B cell (primary cell): Measurements from ENCODE around the gene ZNF627. TPM values are rescaled to one million over a fixed set of nuclear protein-coding genes. Genes with fewer than 3 reads are reported as not detected.
A peak's percentile ranks its signal among the peaks of the same experiment; 100 is the strongest.
"Not testable (repeated sequence)": the region's sequence is repeated elsewhere in the genome, so short reads cannot be mapped to it uniquely, and the experiment has no call there.

Experiments
- ATAC-seq: fragments of 200-7000 bp; cut with Tn5 transposase; one replicate; pipeline ENCODE4 v1.10.0; 2021; ENCODE audit warnings: low read depth, mild to moderate bottlenecking, moderate number of reproducible peaks, moderate library complexity
- CTCF ChIA-PET: fragments of 350-600 bp; sonication (Branson Sonifier 250); formaldehyde crosslinking; loops from one replicate; lab custom pipeline; 2021; ENCODE audit warnings: antibody characterized with exemption, inconsistent platforms; lab: Charles Lee
- POLR2A ChIA-PET: fragments of 350-600 bp; sonication (Branson Sonifier 250); formaldehyde crosslinking; loops from one replicate; lab custom pipeline; 2021; ENCODE audit warnings: antibody characterized with exemption; lab: Charles Lee
- DNase-seq: peaks from one replicate; pipeline ENCODE4 v3.0.0; 2013
- H2AFZ ChIP-seq: 2 replicates; pipeline ENCODE4 v1.6.1; 2012; ENCODE audit warnings: mild to moderate bottlenecking, low read depth, low read length; ENCODE audit not compliant: insufficient read depth, poor library complexity, severe bottlenecking
- H3K27ac ChIP-seq, 2 donors: 1 replicate in 1 of 2; 2 replicates in 1 of 2; pipeline ENCODE4 v1.5.1; 2012 to 2013; ENCODE audit warnings: low read length in 2 of 2, mild to moderate bottlenecking in 2 of 2, moderate library complexity in 1 of 2
- H3K27me3 ChIP-seq, 4 experiments: fragments of 200-600 bp in 1 of 4; sonication (generic) in 1 of 4; replicated peaks in 1 of 4; 1 replicate in 2 of 4; 2 replicates in 2 of 4; pipeline versions ENCODE4 v1.6.1 to v1.7.0; 2013 to 2016; ENCODE audit warnings: low read length in 3 of 4, mild to moderate bottlenecking in 2 of 4, mixed read lengths in 1 of 4, moderate library complexity in 1 of 4; ENCODE audit not compliant: insufficient read depth in 4 of 4, control insufficient read depth in 3 of 4; ENCODE audit errors: control extremely low read depth in 1 of 4
- H3K36me3 ChIP-seq, 2 experiments: replicated peaks in 1 of 2; 1 replicate in 1 of 2; 2 replicates in 1 of 2; pipeline versions ENCODE4 v1.6.1 to v1.7.1; 2013; ENCODE audit warnings: low read length in 1 of 2; ENCODE audit not compliant: insufficient read depth in 2 of 2, control insufficient read depth in 1 of 2; ENCODE audit errors: control extremely low read depth in 1 of 2, extremely low read depth in 1 of 2
- H3K4me1 ChIP-seq, 2 donors: fragments of 200-600 bp in 1 of 2; sonication (generic) in 1 of 2; 1 replicate in 1 of 2; 2 replicates in 1 of 2; pipeline versions ENCODE4 v1.5.1 to v1.6.1; 2013 to 2017; ENCODE audit warnings: low read length in 2 of 2; ENCODE audit not compliant: control insufficient read depth in 2 of 2, insufficient read depth in 2 of 2
- H3K4me2 ChIP-seq: replicated peaks from 2 replicates; pipeline ENCODE3; 2012; ENCODE audit warnings: mild to moderate bottlenecking, low read depth, low read length; ENCODE audit not compliant: poor library complexity, severe bottlenecking
- H3K4me3 ChIP-seq, 5 experiments: fragments of 200-600 bp in 1 of 5; sonication (generic) in 1 of 5; 1 replicate in 3 of 5; 2 replicates in 2 of 5; pipeline versions ENCODE4 v1.5.1 to v1.7.0; 2011 to 2016; ENCODE audit warnings: low read length in 4 of 5, mild to moderate bottlenecking in 4 of 5, low read depth in 2 of 5, control low read depth in 1 of 5, moderate library complexity in 1 of 5; ENCODE audit not compliant: insufficient read depth in 1 of 5; ENCODE audit errors: control extremely low read depth in 1 of 5, extremely low read depth in 1 of 5
- H3K79me2 ChIP-seq: fragments of 200-600 bp; sonication (generic); one replicate; pipeline ENCODE4 v1.6.0; 2016; ENCODE audit warnings: low read length; ENCODE audit not compliant: control insufficient read depth, insufficient read depth
- H3K9ac ChIP-seq: fragments of 200-600 bp; sonication (generic); 2 replicates; pipeline ENCODE4 v1.6.1; 2017; ENCODE audit warnings: mild to moderate bottlenecking, low read length, moderate library complexity
- H3K9me3 ChIP-seq, 3 donors: one replicate each; pipeline versions ENCODE4 v1.6.1 to v1.7.1; 2013; ENCODE audit warnings: low read length in 2 of 3; ENCODE audit not compliant: control insufficient read depth in 2 of 3, insufficient read depth in 1 of 3; ENCODE audit errors: control extremely low read depth in 1 of 3
- H4K20me1 ChIP-seq: 2 replicates; pipeline ENCODE4 v1.6.0; 2012; ENCODE audit warnings: mild to moderate bottlenecking, low read length; ENCODE audit not compliant: insufficient read depth, control insufficient read depth, poor library complexity, severe bottlenecking
- H3K27ac Mint-ChIP-seq: one replicate; pipeline ENCODE4 v1.8.0; 2021; ENCODE audit warnings: mixed read lengths
- H3K27me3 Mint-ChIP-seq: one replicate; pipeline ENCODE4 v1.8.0; 2021; ENCODE audit warnings: mixed read lengths
- H3K4me1 Mint-ChIP-seq: one replicate; pipeline ENCODE4 v1.8.0; 2021; ENCODE audit warnings: mixed read lengths
- H3K4me3 Mint-ChIP-seq: one replicate; pipeline ENCODE4 v1.8.0; 2021; ENCODE audit warnings: mixed read lengths
- H3K9me3 Mint-ChIP-seq: one replicate; pipeline ENCODE4 v1.8.0; 2022; ENCODE audit warnings: mixed read lengths; ENCODE audit not compliant: insufficient read depth
- EZH2 ChIP-seq: IDR thresholded peaks from 2 replicates; pipeline ENCODE4 v1.6.1; 2012; ENCODE audit warnings: borderline replicate concordance, low read depth, mild to moderate bottlenecking, moderate library complexity, low read length; ENCODE audit not compliant: insufficient read depth, poor library complexity, severe bottlenecking
- WGBS: methylation state at CpG from one replicate; pipeline ENCODE4 v1.1.5; 2013; ENCODE audit warnings: missing lambda C conversion rate; ENCODE audit not compliant: insufficient coverage; 5-methylcytosine and 5-hydroxymethylcytosine counted together
- intact Hi-C: fragments of 100-400 bp; cut with micrococcal nuclease; formaldehyde crosslinking; loops from one replicate; pipeline ENCODE4 v1.10.0; 2022
- polyA plus RNA-seq: library from polyadenylated mRNA; depleted of rRNA; stranded (reverse); fragments of >200 nt; gene quantifications from 2 replicates; pipeline ENCODE4 v1.2.3, GENCODE V29; 2012
- total RNA-seq, 2 donors: library from RNA; stranded (reverse); fragments of 120-200 nt in 1 of 2; gene quantifications; 1 replicate in 1 of 2; 2 replicates in 1 of 2; pipeline versions ENCODE4 v1.2.3 to v1.2.4, GENCODE V29; 2013 to 2022
- TF ChIP-seq, protein P1 (sequence below): fragments of 200-600 bp; IDR thresholded peaks from one replicate; pipeline ENCODE4 v1.8.0; 2022; ENCODE audit warnings: antibody characterized with exemption, mild to moderate bottlenecking

Gene ZNF627
- total and polyA plus RNA-seq, 2 donors (not counting 1 experiment from before 2014, with no cell fraction given) = 9.6 to 26.2 TPM

DNA sequence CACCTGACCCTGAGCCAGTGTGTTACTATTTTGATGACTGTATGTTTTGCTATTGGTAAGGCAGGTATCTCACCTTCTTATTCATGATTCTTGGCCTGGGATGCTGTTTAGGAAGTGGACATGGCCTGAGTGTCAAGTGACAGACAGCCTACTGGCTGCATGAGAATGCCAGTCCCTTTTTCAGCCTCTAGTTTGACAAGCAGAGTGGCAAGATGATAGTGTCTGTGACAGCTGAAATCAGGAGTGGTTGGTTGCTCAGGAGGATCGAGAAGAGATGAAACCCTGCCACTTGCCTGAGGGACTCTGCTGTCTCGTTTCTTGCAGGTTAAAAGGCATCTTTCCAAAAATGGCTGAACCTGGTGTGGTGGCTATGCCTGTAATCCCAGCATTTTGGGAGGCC is 31.1 kb upstream of the ZNF627 start:
- WGBS = 78% methylated on average over 2 of the region's 2 CpGs
- POLR2A ChIA-PET = interaction anchor here (0.6 to 0.7 kb wide), 2 partner anchors 28 to 234 kb away, joined by 3 to 5 read pairs; no protein-coding TSS in a partner anchor
- no peak overlapping the region for H3K4me3 ChIP-seq
- no peak overlapping the region for H3K4me2 ChIP-seq
- no peak for TF ChIP-seq EZH2
- TF ChIP-seq, protein P1, sequence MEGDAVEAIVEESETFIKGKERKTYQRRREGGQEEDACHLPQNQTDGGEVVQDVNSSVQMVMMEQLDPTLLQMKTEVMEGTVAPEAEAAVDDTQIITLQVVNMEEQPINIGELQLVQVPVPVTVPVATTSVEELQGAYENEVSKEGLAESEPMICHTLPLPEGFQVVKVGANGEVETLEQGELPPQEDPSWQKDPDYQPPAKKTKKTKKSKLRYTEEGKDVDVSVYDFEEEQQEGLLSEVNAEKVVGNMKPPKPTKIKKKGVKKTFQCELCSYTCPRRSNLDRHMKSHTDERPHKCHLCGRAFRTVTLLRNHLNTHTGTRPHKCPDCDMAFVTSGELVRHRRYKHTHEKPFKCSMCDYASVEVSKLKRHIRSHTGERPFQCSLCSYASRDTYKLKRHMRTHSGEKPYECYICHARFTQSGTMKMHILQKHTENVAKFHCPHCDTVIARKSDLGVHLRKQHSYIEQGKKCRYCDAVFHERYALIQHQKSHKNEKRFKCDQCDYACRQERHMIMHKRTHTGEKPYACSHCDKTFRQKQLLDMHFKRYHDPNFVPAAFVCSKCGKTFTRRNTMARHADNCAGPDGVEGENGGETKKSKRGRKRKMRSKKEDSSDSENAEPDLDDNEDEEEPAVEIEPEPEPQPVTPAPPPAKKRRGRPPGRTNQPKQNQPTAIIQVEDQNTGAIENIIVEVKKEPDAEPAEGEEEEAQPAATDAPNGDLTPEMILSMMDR = no peak
- H4K20me1 ChIP-seq = no peaks in the 10 kb centered on the region
- peak overlapping the region; percentile 98 for H3K27ac Mint-ChIP-seq
- peaks cover 49 to 72% of the 10 kb centered on the region in 2 donors for H3K4me1 ChIP-seq
- no peaks in the 10 kb centered on the region for H3K27me3 Mint-ChIP-seq
- H3K27ac ChIP-seq = no peak overlapping the region
- peak overlapping the region; percentile 86 for H3K4me3 Mint-ChIP-seq
- no peaks in the 10 kb centered on the region for H3K9me3 ChIP-seq
- ATAC-seq (no peak), DNase-seq (no peak)
- no peaks in the 10 kb centered on the region for H3K27me3 ChIP-seq
- intact Hi-C loops = no loop called here
- H3K4me1 Mint-ChIP-seq = peaks cover 62% of the 10 kb centered on the region
- H3K9me3 Mint-ChIP-seq = no peaks in the 10 kb centered on the region
- no peaks in the 10 kb centered on the region for H3K36me3 ChIP-seq
- no peak overlapping the region for H3K9ac ChIP-seq
- H2AFZ ChIP-seq = no peak overlapping the region
- CTCF ChIA-PET = interaction anchor here (0.7 to 1.4 kb wide), 3 partner anchors 20 to 70 kb away, joined by 5 to 6 read pairs (median 5); no protein-coding TSS in a partner anchor
- H3K79me2 ChIP-seq = no peaks in the 10 kb centered on the region

GRCh38 chr19:11570039-11570462 is 27.2 kb upstream of the ZNF627 start:
- Histone ChIP-seq H3K4me3 (no peak overlapping the region), H3K36me3 (peaks cover 0 to 5% of the 10 kb centered on the region in 2 experiments), H3K79me2 (no peaks in the 10 kb centered on the region), H3K4me1 (peaks cover 47 to 75% of the 10 kb centered on the region in 2 donors), H3K9me3 (no peaks in the 10 kb centered on the region), H3K27me3 (no peaks in the 10 kb centered on the region), H3K4me2 (no peak overlapping the region), H4K20me1 (no peaks in the 10 kb centered on the region), H2AFZ (no peak overlapping the region), H3K27ac (peak overlapping the region in 1 of 2 donors; percentile 5), H3K9ac (no peak overlapping the region)
- 25% methylated on average over 4 of the region's 5 CpGs for WGBS
- Mint-ChIP-seq H3K9me3 (no peaks in the 10 kb centered on the region), H3K27ac (peak overlapping the region; percentile 85), H3K4me3 (no peak overlapping the region), H3K27me3 (no peaks in the 10 kb centered on the region), H3K4me1 (peaks cover 49% of the 10 kb centered on the region)
- ChIA-PET POLR2A (interaction anchor here (0.7 kb wide), 3 partner anchors 570 to 1481 kb away, joined by 3 to 5 read pairs (median 5); no protein-coding TSS in a partner anchor), CTCF (interaction anchor here (0.6 to 3.6 kb wide), 2 partner anchors 11 to 1783 kb away, joined by 3 to 61 read pairs; partner anchors contain the start of gene ACP5)
- TF ChIP-seq, protein P1 = no peak
- no peak for TF ChIP-seq EZH2
- no peak for ATAC-seq
- peak; percentile 45 for DNase-seq
- intact Hi-C loops = no loop called here

DNA sequence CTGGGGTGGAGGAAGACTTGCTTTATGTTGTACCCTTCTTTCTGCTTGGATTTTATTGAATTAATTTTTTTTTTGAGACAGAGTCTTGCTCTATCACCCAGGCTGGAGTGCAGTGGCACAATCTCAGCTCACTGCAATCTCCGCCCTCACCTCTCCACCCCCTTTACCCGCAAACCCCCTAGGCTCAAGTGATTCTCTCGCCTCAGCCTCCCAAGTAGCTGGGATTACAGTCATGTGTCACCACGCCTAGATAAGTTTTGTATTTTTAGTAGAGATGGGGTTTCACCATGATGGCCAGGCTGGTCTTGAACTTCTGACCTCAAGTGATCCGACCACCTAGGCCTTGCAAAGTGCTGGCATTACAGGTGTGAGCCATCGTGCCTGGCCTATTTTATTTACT is 23.9 kb upstream of the ZNF627 start:
- Mint-ChIP-seq H3K4me1 (peaks cover 62% of the 10 kb centered on the region), H3K27ac (peak overlapping the region; percentile 70)
- H3K4me2 ChIP-seq, H3K4me3 Mint-ChIP-seq, ATAC-seq, H3K4me3 ChIP-seq, H3K9ac ChIP-seq, H3K9me3 Mint-ChIP-seq, H4K20me1 ChIP-seq, H3K27me3 ChIP-seq, intact Hi-C loops, H3K27me3 Mint-ChIP-seq, H2AFZ ChIP-seq, DNase-seq, H3K9me3 ChIP-seq, H3K79me2 ChIP-seq: not testable (repeated sequence)
- Histone ChIP-seq H3K36me3 (peaks cover 0 to 22% of the 10 kb centered on the region in 2 experiments), H3K27ac (peak overlapping the region in 1 of 2 donors; percentile 33), H3K4me1 (peaks cover 48 to 75% of the 10 kb centered on the region in 2 donors)
- WGBS = 32% methylated on average over 3 of the region's 6 CpGs
- CTCF ChIA-PET = interaction anchor here (0.7 to 2.2 kb wide), 4 partner anchors 15 to 37 kb away, joined by 4 to 10 read pairs (median 6); no protein-coding TSS in a partner anchor
- POLR2A ChIA-PET = interaction anchor here (0.6 to 1.2 kb wide), 4 partner anchors 10 to 23 kb away, joined by 3 to 20 read pairs (median 4); no protein-coding TSS in a partner anchor
